C4-2B (cell line): ENCODE measurements around the gene PELI1.

ENCODE experiments used
- ZFX ChIP-seq: fragments of 450-650 bp; IDR thresholded peaks from 2 replicates; pipeline ENCODE4 v1.6.1; 2017
- TF ChIP-seq, protein P1 (sequence below): fragments of 450-650 bp; conservative IDR thresholded peaks from 2 replicates; pipeline ENCODE4 v1.5.1; 2017; ENCODE audit warnings: mild to moderate bottlenecking

DNA sequence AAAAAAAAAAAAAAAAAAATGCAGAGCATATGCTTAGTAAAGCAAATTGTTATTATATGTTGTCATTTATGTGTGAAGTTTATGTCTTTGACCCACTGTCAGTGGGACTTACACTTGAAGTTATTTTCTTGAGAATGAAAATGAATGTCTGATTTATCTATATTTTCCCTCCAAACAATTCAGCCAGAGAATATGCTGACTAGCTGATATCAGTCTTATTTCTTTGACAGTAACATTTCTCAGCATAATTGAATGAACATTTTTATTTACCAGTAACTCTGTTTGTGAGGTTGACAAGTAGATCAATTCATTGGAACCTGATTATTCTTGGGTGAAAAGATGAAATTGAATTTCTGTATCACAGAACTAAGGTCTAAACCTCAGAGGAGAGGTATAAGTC lies 85.0 kb downstream of the PELI1 start:
- TF ChIP-seq, protein P1, sequence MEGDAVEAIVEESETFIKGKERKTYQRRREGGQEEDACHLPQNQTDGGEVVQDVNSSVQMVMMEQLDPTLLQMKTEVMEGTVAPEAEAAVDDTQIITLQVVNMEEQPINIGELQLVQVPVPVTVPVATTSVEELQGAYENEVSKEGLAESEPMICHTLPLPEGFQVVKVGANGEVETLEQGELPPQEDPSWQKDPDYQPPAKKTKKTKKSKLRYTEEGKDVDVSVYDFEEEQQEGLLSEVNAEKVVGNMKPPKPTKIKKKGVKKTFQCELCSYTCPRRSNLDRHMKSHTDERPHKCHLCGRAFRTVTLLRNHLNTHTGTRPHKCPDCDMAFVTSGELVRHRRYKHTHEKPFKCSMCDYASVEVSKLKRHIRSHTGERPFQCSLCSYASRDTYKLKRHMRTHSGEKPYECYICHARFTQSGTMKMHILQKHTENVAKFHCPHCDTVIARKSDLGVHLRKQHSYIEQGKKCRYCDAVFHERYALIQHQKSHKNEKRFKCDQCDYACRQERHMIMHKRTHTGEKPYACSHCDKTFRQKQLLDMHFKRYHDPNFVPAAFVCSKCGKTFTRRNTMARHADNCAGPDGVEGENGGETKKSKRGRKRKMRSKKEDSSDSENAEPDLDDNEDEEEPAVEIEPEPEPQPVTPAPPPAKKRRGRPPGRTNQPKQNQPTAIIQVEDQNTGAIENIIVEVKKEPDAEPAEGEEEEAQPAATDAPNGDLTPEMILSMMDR = no peak
- TF ChIP-seq ZFX = no peak
